ENCODE data around the gene EXOC4.

EXOC4 gene

DNA sequence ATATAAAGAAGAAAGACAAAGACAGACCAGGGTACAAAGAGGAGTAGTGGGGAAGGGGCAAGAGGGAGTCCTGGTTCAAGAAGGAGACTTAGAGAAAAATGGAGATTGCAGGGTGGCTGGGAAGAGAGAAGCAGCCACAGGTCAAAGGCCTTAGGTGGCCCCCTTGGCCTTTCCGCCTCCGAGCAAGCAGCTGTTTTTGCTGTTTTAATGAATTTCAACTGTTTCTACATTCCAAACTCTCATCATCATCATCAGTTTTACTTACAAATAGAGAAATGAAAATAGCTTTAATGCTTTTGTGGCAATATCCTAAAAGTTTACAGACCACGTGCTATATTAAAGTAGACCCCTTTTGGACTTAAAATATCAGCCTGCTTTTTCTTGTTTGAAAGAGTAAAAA, 399.7 kb downstream of the EXOC4 start:
- Mint-ChIP-seq H3K4me1 (peaks cover 42% of the 10 kb centered on the region), H3K27ac (peak overlapping the region in 1 of 3 experiments; percentile 58), H3K36me3 (ENCODE audit: low read depth) (no peaks in the 10 kb centered on the region), H3K27me3 (ENCODE audit: low read depth) (no peaks in the 10 kb centered on the region), H3K4me3 (no peak overlapping the region), H3K9me3 (no peaks in the 10 kb centered on the region)
- TF ChIP-seq, protein P1, sequence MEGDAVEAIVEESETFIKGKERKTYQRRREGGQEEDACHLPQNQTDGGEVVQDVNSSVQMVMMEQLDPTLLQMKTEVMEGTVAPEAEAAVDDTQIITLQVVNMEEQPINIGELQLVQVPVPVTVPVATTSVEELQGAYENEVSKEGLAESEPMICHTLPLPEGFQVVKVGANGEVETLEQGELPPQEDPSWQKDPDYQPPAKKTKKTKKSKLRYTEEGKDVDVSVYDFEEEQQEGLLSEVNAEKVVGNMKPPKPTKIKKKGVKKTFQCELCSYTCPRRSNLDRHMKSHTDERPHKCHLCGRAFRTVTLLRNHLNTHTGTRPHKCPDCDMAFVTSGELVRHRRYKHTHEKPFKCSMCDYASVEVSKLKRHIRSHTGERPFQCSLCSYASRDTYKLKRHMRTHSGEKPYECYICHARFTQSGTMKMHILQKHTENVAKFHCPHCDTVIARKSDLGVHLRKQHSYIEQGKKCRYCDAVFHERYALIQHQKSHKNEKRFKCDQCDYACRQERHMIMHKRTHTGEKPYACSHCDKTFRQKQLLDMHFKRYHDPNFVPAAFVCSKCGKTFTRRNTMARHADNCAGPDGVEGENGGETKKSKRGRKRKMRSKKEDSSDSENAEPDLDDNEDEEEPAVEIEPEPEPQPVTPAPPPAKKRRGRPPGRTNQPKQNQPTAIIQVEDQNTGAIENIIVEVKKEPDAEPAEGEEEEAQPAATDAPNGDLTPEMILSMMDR (IDR thresholded peaks at IDR 0.05; ENCODE audit: unreplicated experiment in 3 of 3), result no peak

DNA sequence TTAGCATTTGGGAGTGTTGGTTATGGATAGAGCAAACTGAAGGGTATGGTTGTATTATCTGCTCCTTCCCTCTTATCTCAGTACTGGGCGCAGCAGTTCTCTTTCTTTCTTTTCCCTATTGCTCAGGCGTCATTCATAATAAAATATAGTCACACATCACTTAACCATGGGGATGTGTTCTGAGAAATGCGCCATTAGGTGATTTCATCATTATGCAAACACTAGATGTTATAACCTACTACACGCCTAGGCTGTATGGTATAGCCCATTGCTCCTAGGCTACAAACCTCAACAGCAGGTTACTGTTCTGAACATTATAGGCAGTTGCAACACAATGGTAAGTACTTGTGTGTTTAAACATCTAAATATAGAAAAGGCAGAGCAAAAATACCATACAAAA, 401.7 kb downstream of the EXOC4 start:
- Mint-ChIP-seq H3K4me1 (peaks cover 30% of the 10 kb centered on the region), H3K27me3 (ENCODE audit: low read depth) (no peaks in the 10 kb centered on the region), H3K4me3 (no peak overlapping the region), H3K36me3 (ENCODE audit: low read depth) (no peaks in the 10 kb centered on the region), H3K27ac (no peak overlapping the region), H3K9me3 (no peaks in the 10 kb centered on the region)
- TF ChIP-seq, protein P1 (IDR thresholded peaks at IDR 0.05; ENCODE audit: unreplicated experiment in 3 of 3), result no peak

DNA sequence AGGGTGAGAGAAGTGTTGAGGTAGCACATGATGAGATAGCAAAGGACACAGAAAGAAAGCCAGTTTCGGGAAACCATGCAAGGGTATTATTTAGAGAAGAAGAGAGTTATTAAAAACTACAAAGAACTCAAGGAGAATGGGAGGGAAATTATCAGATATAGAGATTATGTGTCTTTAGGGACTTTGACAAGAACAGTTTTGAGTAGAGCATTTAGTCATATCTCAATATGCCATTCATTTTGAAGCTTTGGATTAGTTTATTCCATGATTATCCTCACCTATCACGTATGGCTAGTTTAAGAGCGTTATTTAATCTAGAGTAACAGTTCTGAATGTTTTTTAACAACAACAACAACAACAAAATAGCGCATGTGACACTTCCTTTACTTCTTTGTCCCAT, 409.4 kb downstream of the EXOC4 start:
- TF ChIP-seq, protein P1 (IDR thresholded peaks at IDR 0.05; ENCODE audit: unreplicated experiment in 3 of 3), result no peak
- Mint-ChIP-seq H3K27me3 (ENCODE audit: low read depth) (no peaks in the 10 kb centered on the region), H3K27ac (no peak overlapping the region), H3K4me1 (no peaks in the 10 kb centered on the region), H3K4me3 (no peak overlapping the region), H3K9me3 (no peaks in the 10 kb centered on the region), H3K36me3 (ENCODE audit: low read depth) (peaks cover 8% of the 10 kb centered on the region)

DNA sequence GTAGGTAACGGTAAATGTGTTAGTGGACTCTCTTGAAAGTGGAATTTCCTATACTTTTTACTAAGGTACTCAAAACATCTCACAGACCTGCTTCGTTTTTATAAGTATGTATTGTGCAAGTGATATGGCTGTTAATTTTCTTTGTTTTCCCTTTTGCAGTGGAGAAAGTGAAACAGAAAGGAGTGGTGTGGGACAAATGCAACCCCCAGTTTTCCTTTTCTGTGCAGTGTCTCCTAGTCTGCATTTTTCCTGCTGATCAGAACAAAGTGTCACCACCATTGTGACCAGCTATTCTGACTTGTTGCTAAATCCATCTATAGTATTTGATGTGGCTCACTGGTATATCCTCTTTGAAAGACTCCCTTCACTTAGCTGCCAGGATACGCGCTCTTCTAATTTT, 410.0 kb downstream of the EXOC4 start:
- H3K4me1 Mint-ChIP-seq, result no peaks in the 10 kb centered on the region
- H3K27ac Mint-ChIP-seq, result no peak overlapping the region
- H3K27me3 Mint-ChIP-seq (ENCODE audit: low read depth), result no peaks in the 10 kb centered on the region
- H3K36me3 Mint-ChIP-seq (ENCODE audit: low read depth), result peaks cover 8% of the 10 kb centered on the region
- TF ChIP-seq, protein P1 (IDR thresholded peaks at IDR 0.05; ENCODE audit: unreplicated experiment in 3 of 3), result no peak
- H3K9me3 Mint-ChIP-seq, result no peaks in the 10 kb centered on the region
- no peak overlapping the region for H3K4me3 Mint-ChIP-seq

DNA sequence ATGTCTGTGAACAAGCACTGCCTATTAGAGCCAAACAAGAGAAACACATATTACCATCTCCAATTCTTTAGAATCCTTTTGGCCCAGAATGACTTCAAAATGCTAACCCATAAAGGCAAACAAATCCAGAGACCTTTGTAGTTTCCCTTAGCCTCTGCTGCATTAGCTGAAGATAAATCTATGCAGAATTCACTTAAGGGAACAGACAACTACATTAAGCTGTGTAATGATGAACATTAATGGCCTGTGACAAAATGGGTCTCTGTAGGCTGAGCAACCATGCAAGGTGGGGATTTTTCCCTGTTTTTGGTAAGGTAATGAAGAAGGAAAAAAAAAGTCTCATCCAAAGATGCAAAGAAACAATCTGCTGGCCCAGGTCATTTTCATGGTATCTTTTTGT, 411.6 kb downstream of the EXOC4 start:
- H3K36me3 Mint-ChIP-seq (ENCODE audit: low read depth), result peaks cover 8% of the 10 kb centered on the region
- H3K4me3 Mint-ChIP-seq, result no peak overlapping the region

More for the DNA sequence above, 411.6 kb downstream of the EXOC4 start:
- TF ChIP-seq, protein P1 (IDR thresholded peaks at IDR 0.05; ENCODE audit: unreplicated experiment in 3 of 3), result no peak
- Mint-ChIP-seq H3K9me3 (no peaks in the 10 kb centered on the region), H3K4me1 (no peaks in the 10 kb centered on the region), H3K27ac (no peak overlapping the region), H3K27me3 (ENCODE audit: low read depth) (no peaks in the 10 kb centered on the region)

Measured in nephron (organoid).